Choroid plexus epithelial cell (primary cell): ENCODE measurements around the gene CALHM4.

Source experiments
- DNase-seq: peaks from one replicate; pipeline ENCODE4 v3.0.0-alpha.2; 2010; ENCODE audit warnings: low read depth
- H3K4me3 ChIP-seq: 2 replicates; pipeline ENCODE4 v1.5.1; 2011; ENCODE audit warnings: low read depth, mild to moderate bottlenecking, control low read depth, low read length, moderate library complexity
- CTCF ChIP-seq: conservative IDR thresholded peaks from 2 replicates; pipeline ENCODE4 v1.5.1; 2011; ENCODE audit warnings: low read depth, mild to moderate bottlenecking, control low read depth, inconsistent platforms, low read length, moderate library complexity

CALHM4 gene

GRCh38 chr6:116556814-116557415 is 3.4 kb downstream of the CALHM4 start:
- H3K4me3 ChIP-seq, result no peak overlapping the region
- no peak for TF ChIP-seq CTCF
- no peak for DNase-seq

- TF ChIP-seq CTCF, result no peak
- H3K4me3 ChIP-seq, result no peak overlapping the region
- peak; percentile 98 for DNase-seq
These were observed 4.3 kb downstream of the CALHM4 start for GRCh38 chr6:116557893-116558292.

GRCh38 chr6:116560130-116560529 is 6.6 kb downstream of the CALHM4 start:
- no peak overlapping the region for H3K4me3 ChIP-seq
- no peak for TF ChIP-seq CTCF
- no peak for DNase-seq

GRCh38 chr6:116561377-116562018 is 7.9 kb downstream of the CALHM4 start:
- peak; percentile 86 for DNase-seq
- peak; percentile 88 for TF ChIP-seq CTCF
- H3K4me3 ChIP-seq, result no peak overlapping the region

GRCh38 chr6:116562019-116562403 is 8.5 kb downstream of the CALHM4 start:
- no peak for DNase-seq
- no peak for TF ChIP-seq CTCF

GRCh38 chr6:116562614-116563013 is 9.1 kb downstream of the CALHM4 start:
- no peak overlapping the region for H3K4me3 ChIP-seq
- TF ChIP-seq CTCF, result no peak

More at GRCh38 chr6:116562019-116562403, 8.5 kb downstream of the CALHM4 start:
- H3K4me3 ChIP-seq, result no peak overlapping the region

GRCh38 chr6:116563830-116564229 is 10.3 kb downstream of the CALHM4 start:
- DNase-seq, result no peak
- H3K4me3 ChIP-seq, result no peak overlapping the region
- no peak for TF ChIP-seq CTCF

More at GRCh38 chr6:116562614-116563013, 9.1 kb downstream of the CALHM4 start:
- no peak for DNase-seq
